IPS DF 4.7 (cell line): ENCODE data around the gene CA10.

Experiments used
- DNase-seq: peaks from one replicate; pipeline ENCODE4 v3.0.0-alpha.2; 2013; ENCODE audit warnings: low spot score; ENCODE audit errors: extremely low read depth

Gene CA10

DNA sequence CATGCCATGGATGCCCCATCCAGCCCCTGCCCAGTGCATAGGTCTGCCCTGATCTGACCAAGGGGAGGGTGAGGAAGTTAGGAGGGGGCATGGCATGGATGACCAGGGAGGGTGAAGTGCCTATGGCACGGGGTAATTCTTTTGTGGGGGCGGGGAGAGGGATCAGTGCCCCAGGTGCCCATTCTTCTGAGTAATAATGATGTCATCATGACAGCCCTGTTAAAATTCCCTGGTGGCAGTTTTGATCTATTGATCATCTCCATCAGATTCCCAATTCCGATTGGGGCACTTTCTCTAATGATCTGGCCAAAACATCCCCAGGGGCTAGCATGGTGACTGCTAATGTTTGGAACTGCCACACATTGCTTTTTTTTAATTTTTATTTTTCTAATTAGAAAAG is 506.0 kb downstream of the CA10 start:
- DNase-seq: no peak

GRCh38 chr17:51651513-51652298 is 506.8 kb downstream of the CA10 start:
- DNase-seq: no peak

GRCh38 chr17:51650772-51651171 is 507.7 kb downstream of the CA10 start:
- no peak for DNase-seq

- DNase-seq: no peak
Observed at GRCh38 chr17:51650202-51650601, 508.3 kb downstream of the CA10 start.

GRCh38 chr17:51647826-51648225 is 510.7 kb downstream of the CA10 start:
- DNase-seq: no peak

GRCh38 chr17:51647067-51647466 is 511.4 kb downstream of the CA10 start:
- DNase-seq: no peak

GRCh38 chr17:51646539-51646938 is 512.0 kb downstream of the CA10 start:
- DNase-seq: no peak

- no peak for DNase-seq
Observed at GRCh38 chr17:51645056-51645455, 513.5 kb downstream of the CA10 start.

DNA sequence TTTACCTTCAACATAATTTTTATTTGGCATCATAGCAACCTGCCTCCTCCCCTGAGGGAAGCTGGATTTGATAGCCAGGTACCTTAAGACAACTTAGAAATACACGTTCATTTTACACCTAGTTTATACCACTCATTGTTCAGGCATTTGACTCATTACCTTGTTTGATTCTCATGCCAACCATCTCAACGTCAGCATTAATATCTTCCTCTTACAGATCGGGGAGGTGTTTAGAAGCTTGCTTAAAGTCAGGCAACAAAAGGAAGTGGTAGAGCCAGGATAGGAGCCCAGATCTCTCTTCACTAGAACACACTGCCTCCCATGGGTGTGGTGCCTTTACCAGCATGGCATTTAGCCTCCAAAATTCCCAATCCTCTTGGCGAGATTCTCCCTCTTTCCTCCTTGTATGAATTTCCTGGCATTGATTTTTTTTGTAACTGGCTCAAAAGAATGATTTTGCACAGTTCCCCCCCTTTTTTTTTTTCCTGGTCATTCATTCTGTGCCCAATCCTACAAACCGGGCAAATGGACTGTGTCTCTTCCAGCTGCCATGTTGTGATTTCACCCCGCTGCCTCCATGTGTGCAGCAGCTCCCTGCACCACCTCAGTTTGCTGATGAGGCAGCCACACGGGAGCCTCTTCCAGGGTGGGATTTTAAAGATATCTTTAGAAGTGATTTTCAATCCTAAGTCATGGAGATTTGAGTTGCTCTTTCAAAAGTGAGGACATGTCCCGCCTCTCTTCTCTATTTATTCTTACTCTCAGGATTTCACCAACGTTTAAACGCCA is 514.6 kb downstream of the CA10 start:
- DNase-seq: no peak

DNA sequence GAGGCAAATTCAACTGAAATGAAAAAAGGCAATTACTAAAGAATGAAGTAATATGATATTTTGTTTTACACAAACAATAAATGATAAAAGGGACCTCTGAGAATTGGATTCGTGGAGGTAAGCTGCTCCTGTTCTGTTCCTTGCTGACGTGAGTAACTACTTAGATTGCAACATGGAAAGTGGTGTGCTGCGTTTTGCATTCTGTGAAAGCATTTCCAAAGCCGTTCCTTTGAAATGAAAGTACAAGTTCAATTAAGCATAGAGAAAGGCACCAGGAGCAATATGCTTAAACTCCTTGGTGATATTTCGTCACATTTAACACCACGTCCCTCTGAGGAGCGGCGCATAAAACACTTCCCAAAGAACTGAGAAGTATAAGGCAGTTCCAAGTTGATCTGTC is 516.5 kb downstream of the CA10 start:
- DNase-seq: no peak

DNA sequence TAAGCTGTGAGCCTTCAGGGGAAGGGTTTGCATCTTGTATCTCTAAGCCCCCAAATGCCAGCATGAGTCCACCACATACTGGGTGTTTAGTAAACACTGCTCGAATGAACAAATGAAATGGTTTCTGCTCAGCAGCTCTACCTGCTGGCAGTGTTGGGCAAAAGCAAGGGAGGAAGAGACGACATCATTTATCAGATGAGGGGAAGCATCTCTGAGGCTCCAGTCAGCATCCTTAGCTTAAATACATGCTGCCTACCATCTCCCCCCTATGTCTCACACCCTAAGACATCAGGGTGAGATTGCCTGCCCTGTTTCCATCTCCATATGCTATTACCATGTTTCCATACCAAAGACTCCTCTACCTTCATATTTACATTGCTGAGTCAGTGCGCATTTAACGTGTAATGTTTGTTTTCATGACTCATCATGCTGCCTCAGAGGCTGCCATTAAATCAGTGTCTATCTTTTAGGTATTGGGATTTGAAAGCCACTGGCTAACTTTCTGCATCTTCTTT is 518.3 kb downstream of the CA10 start:
- DNase-seq: peak; percentile 30

DNA sequence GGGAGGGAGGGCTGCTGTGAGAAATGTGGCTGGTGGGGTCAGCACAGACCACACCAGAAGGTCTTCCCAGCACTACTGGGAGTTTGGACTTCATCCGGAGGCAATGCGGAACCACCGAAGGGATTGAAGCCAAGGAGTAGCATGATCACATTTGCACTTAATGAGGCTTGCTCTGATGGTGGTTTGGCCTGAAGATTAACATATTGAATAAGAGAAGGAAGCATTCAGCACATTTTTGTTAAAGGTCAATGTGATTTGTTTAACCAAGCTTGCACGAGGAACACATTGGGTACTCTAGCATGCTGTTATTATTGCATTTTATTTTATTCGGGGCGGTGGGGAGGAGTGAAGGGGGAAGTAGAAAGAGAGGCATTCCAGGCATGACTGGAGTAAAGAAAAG is 519.5 kb downstream of the CA10 start:
- DNase-seq: no peak

- peak; percentile 19 for DNase-seq
Observed at GRCh38 chr17:51636291-51636690, 522.2 kb downstream of the CA10 start.

DNA sequence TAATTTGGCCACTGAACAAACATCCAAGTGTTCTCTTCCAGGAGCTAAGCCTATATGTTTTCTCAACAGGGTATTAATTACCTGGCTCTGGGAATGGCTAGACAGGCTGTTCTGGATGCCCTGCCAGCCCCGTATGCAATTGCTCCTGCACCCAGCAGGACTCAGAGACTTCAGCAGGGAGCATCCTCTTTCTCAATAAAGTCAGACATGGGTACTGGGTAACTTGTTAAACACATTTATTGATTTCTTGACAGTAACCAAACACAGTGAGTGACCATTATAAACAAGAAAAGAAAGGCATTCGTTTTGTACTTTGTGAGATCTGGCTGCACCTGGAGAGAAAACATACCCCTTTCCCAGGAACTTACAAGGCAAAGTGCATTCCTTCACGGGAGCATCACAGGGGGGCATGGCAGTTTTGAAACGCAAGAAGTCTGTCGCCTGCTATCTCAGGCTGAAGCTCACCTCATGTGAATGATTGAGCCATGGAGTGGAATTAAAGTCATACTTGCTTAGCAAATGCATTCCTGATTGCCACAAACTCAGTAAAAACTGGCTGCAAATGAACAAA is 528.3 kb downstream of the CA10 start:
- no peak for DNase-seq

DNA sequence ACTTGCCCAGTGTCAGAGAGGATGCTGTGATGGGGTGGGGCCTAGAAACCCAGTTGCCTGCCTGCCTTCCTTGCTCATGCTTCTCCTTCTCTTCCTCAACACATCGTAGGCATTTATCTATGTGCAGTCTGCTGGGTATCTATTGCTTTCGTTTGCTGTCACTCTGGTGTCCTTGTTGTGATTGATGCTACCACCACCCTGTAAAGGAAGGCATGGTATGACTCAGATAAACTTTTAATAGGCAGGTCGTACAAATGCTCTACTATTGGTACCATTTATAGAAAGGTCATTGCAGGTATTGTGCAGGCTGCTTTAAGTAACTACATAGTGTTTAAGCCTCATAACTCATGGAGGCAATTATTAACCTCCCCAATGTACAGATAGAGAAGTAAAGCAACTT is 529.3 kb downstream of the CA10 start:
- DNase-seq: no peak

DNA sequence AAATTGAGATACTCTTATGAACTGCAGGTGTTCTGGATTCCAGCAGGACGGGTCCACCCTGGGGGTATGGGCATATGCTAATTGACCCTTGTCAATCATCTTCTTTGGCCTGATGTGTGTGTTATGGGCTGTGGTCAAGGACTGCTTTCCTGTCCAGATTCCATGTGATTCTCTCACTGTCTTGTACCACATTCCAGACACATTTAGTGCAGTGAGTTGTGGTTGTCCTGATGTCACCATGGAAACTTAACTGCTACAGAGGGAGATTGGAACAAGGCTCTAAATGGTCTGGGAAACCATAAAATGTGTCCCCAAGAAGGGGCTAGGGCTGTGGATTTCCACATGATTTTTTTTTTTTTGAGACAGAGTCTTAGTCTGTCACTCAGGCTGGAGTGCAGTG is 530.7 kb downstream of the CA10 start:
- DNase-seq: no peak

- no peak for DNase-seq
Observed at GRCh38 chr17:51618476-51618875, 540.0 kb downstream of the CA10 start.

DNA sequence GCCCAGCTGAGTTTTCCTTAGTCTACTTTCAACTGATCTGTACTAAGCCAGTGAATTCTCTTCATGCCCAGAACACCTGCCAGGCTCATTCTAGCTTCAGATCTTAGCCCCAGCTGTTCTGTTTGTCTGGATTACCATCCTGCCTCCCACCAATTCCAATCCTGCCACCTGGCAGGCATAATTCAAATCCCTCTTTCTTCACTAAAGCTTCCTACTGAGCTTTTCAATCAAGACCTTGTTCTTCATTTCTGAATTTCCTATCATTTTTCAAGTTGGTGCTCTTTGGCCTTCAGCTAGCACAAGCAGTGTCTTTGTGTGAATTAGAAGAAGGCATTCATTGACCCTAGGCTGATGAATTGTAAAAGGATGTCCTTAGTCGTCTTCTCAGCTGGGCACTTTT is 540.5 kb downstream of the CA10 start:
- DNase-seq: no peak

DNA sequence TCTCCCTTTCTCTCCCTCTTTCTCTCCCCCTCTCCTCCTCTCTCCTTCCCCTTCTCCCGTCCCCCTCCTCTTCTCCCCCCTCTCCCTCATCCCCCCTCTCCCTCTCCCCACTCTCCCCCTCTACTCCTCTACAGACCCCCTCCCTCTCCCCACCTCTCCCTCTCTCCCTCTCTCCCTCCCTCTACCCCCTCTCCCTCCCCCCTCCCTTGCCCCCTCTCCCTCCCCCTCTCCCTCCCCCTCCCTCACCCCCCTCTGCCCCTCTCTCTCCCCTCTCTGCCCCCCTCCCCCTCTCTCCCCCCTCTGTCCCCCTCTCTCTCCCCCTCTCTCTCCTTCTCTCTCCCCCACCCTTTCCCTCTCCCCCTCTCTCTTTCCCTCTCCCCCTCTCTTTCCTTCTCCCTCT is 545.3 kb downstream of the CA10 start:
- no peak for DNase-seq

DNA sequence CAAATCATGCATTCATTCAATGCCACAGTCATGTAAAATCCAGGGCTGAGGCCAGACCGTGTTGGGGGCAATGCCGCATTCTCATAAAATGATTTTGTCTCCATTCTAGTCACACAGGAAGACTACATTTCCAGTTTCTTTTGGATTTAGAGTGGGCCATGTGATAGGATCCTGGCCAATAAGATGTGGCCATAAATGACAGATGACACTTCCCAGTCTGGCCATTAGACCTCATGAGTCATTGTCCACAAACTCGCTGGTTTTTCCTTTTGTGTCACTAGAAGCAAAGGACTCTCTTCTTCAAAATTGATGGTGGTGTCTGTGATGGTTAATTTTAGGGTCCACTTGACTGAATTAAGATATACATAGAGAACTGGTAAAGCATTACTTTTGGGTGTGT is 545.8 kb downstream of the CA10 start:
- DNase-seq: no peak

- no peak for DNase-seq
Observed at GRCh38 chr17:51611585-51611984, 546.9 kb downstream of the CA10 start.

DNA sequence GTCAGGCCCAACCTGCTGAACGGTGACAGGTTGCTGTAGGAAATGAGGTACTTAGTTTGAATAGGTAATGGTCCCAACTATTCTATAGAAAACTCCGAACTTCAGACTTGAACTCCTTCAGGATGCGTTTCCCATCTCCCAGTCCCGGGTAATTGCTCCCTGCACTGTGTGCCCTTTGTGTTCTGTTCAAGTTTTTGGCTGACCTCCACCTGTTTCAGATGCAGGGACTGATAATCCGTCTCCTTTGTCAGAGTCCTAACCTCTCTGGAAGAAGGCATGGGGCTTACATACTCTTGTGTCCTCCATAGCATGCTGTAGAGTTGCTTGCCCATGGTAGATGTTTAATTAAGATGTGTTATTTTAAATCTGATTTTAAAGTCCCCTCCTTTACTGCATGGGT is 547.7 kb downstream of the CA10 start:
- no peak for DNase-seq
